Upper lobe of left lung (tissue), 4 donors: ENCODE measurements around the gene HABP2.

Source experiments
- CTCF ChIP-seq, 6 experiments: fragments of 450-650 bp in 4 of 6; fragments of 200-600 bp in 2 of 6; sonication (generic) in 2 of 6; IDR thresholded peaks; one replicate each; pipeline ENCODE4 v1.5.1; 2016 to 2019; ENCODE audit warnings: antibody characterized with exemption in 6 of 6
- POLR2A ChIP-seq, 4 donors: fragments of 450-650 bp; IDR thresholded peaks; one replicate each; pipeline ENCODE4 v1.5.1; 2016 to 2017; ENCODE audit warnings: antibody characterized with exemption in 4 of 4, mild to moderate bottlenecking in 2 of 4
- POLR2AphosphoS5 ChIP-seq, 2 donors: sonication (generic); formaldehyde crosslinking; IDR thresholded peaks; one replicate each; pipeline ENCODE4 v1.5.1; 2017; ENCODE audit warnings: antibody characterized with exemption in 2 of 2

GRCh38 chr10:113583571-113583970, 30.7 kb downstream of the HABP2 start:
- TF ChIP-seq POLR2AphosphoS5 (IDR thresholded peaks at IDR 0.05) (no peak), CTCF (IDR thresholded peaks at IDR 0.05) (no peak), POLR2A (IDR thresholded peaks at IDR 0.05) (no peak)
